Measurements from ENCODE around the gene TH. TPM values are rescaled to one million over a fixed set of nuclear protein-coding genes. Genes with fewer than 3 reads are reported as not detected.
A peak's percentile ranks its signal among the peaks of the same experiment; 100 is the strongest.

Gene TH
- total RNA-seq, 1 experiment from 2014 or later, result not detected

- POLR2A ChIA-PET, result interaction anchor here (0.7 kb wide), 1 partner anchor 596 kb away, joined by 3 read pairs; no protein-coding TSS in a partner anchor
- peak within 1 kb of the TSS; percentile 21 to 50 for H3K4me3 ChIP-seq (ENCODE audit: low read depth in 2 of 2, low read length in 2 of 2)
- peaks cover 34% of the 10 kb centered on the region for H3K27me3 ChIP-seq (ENCODE audit: control insufficient read depth, insufficient read depth, low read length)
- in situ Hi-C loops (cut with HindIII; ENCODE audit: low pct_unique_long_range_greater_than_20kb, low sequenced_read_pairs) (no loop called here), intact Hi-C loops (cut with micrococcal nuclease; ENCODE audit: unreplicated experiment) (no loop called here)
- H3K27ac ChIP-seq (ENCODE audit: low read length), result no peak within 1 kb of the TSS
- no peaks in the 10 kb centered on the region for H3K9me3 ChIP-seq (ENCODE audit: control insufficient read depth, insufficient read depth, low read depth, low read length)
- no TSS peak for BruUV-seq (replicated peaks)
- peaks cover 3% of the 10 kb centered on the region; the same call in 1 of the 2 replicates for H3K36me3 ChIP-seq (ENCODE audit: control insufficient read depth, insufficient read depth, low read length)
- H3K4me1 ChIP-seq (ENCODE audit: control insufficient read depth, insufficient read depth, low read length), result peaks cover 11% of the 10 kb centered on the region
- CTCF ChIA-PET, result interaction anchor here (1.1 kb wide), 1 partner anchor 11 kb away, joined by 4 read pairs; no protein-coding TSS in a partner anchor
- peak; percentile 34 for ATAC-seq
- no peak for DNase-seq (ENCODE audit: low read depth, low spot score)
- TF ChIP-seq TCF7L2 (IDR thresholded peaks at IDR 0.05; ENCODE audit: low read depth, low read length) (no peak), REST (IDR thresholded peaks at IDR 0.05; ENCODE audit: insufficient read depth in 1 of 2, low read depth in 2 of 2, low read length in 1 of 2) (no peak), POLR2AphosphoS5 (IDR thresholded peaks at IDR 0.05; ENCODE audit: low read depth, low read length) (no peak)
Observed at GRCh38 chr11:2139123-2139521, 32.5 kb downstream of the TH start, which contains the start of gene IGF2. IGF2 (minus strand) TSS chr11:2139389; CDS start chr11:2135523, 3,866 bp downstream.

GRCh38 chr11:2138431-2139122 lies 33.0 kb downstream of the TH start:
- peak; percentile 10; the same call in 1 of the 2 replicates for ATAC-seq
- in situ Hi-C loops (cut with HindIII; ENCODE audit: low pct_unique_long_range_greater_than_20kb, low sequenced_read_pairs) (no loop called here), intact Hi-C loops (cut with micrococcal nuclease; ENCODE audit: unreplicated experiment) (no loop called here)
- no peak for DNase-seq (ENCODE audit: low read depth, low spot score)
- H3K27me3 ChIP-seq (ENCODE audit: control insufficient read depth, insufficient read depth, low read length), result peaks cover 31% of the 10 kb centered on the region
- peak overlapping the region; percentile 21 to 50 for H3K4me3 ChIP-seq (ENCODE audit: low read depth in 2 of 2, low read length in 2 of 2)
- TF ChIP-seq REST (IDR thresholded peaks at IDR 0.05; ENCODE audit: insufficient read depth in 1 of 2, low read depth in 2 of 2, low read length in 1 of 2), result no peak
- no peak for TF ChIP-seq SIN3A (IDR thresholded peaks at IDR 0.05; ENCODE audit: borderline replicate concordance, insufficient read depth, low read depth, low read length)
- TF ChIP-seq POLR2AphosphoS5 (IDR thresholded peaks at IDR 0.05; ENCODE audit: low read depth, low read length), result no peak
- no peak for TF ChIP-seq TCF7L2 (IDR thresholded peaks at IDR 0.05; ENCODE audit: low read depth, low read length)
- TF ChIP-seq CTCF (IDR thresholded peaks at IDR 0.05), result no peak
- H3K9me3 ChIP-seq (ENCODE audit: control insufficient read depth, insufficient read depth, low read depth, low read length), result no peaks in the 10 kb centered on the region
- peaks cover 3% of the 10 kb centered on the region; the same call in 1 of the 2 replicates for H3K36me3 ChIP-seq (ENCODE audit: control insufficient read depth, insufficient read depth, low read length)
- H3K4me1 ChIP-seq (ENCODE audit: control insufficient read depth, insufficient read depth, low read length), result peaks cover 8% of the 10 kb centered on the region
- H3K27ac ChIP-seq (ENCODE audit: low read length), result no peak overlapping the region
- BruUV-seq (replicated peaks), result no TSS peak
- POLR2A ChIA-PET, result interaction anchor here (0.6 to 0.7 kb wide), 3 partner anchors 111 to 596 kb away, joined by 3 to 10 read pairs (median 8); no protein-coding TSS in a partner anchor
- CTCF ChIA-PET, result interaction anchor here (1.1 kb wide), 1 partner anchor 12 kb away, joined by 4 read pairs; no protein-coding TSS in a partner anchor

Data from Panc1 (cell line).